HG03280 (cell line): ENCODE results near the gene CIAO2A.
"Not testable (repeated sequence)": the region's sequence is repeated elsewhere in the genome, so short reads cannot be mapped to it uniquely, and the experiment has no call there.

Experiments used
- ATAC-seq: cut with Tn5 transposase; IDR thresholded peaks from one replicate; pipeline ENCODE4 v1.9.1; 2021; ENCODE audit warnings: mild to moderate bottlenecking, moderate library complexity; ENCODE audit not compliant: unreplicated experiment

CIAO2A gene, protein sequence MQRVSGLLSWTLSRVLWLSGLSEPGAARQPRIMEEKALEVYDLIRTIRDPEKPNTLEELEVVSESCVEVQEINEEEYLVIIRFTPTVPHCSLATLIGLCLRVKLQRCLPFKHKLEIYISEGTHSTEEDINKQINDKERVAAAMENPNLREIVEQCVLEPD

DNA sequence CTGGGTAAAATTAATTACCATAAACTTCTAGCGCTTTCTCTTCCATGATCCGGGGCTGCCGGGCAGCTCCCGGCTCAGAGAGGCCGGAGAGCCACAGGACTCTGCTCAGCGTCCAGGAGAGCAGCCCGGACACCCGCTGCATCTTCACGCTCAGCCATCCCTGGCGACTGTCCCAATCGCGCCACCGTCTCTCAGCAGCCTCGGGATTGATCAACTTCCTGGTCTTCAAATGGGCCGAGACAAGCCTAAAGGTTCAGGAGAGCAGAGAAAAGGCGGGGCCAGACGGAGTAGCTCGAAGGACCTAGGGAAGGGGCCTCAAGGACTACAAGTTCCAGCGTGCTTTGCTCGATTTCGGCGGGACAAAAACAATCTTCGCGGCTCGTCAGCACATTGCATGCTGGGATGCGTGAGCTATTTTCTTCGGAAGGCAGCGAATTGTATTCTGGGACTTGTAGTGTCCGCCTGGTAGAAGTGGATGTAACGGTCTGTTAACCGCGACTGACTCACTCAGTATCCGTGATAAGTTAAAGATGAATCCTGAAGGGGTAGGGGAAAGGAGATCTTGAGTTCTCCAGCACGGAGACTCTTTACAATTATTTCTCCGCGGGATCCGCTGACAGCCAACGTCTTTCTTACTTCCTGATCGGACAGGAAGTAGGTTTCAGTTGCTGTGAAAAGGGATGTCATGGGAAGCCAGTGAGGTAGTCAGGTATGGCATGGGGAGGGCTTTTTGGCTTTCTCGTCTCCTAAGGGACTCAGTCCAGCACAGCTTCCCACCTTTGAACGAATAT is at the start of gene CIAO2A:
Gene CIAO2A, minus strand, starts transcription at position 212 of the 791 bp plus-strand sequence. Its CDS starts 70 bp downstream, at position 142.
- peak; percentile 67 for ATAC-seq

DNA sequence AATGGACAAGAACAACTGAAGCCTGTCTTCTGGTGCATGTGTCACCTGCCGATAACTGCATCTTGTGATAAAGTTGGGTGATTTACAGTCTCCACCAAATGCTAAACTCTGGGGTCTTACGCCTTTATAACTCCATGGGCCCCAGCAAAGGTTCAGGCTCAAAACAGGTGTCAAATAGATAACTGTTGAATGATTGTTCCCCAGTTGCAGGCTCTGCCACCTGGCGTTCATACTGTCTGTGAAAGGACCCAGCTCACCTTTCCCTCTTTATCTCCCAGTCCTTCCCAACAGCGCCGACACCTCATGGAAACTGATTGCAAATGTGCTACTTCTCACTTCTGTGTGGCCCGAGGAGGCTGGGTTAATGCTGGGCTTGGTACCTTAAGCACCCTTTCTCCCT is 49.6 kb upstream of the CIAO2A start:
- no peak for ATAC-seq

DNA sequence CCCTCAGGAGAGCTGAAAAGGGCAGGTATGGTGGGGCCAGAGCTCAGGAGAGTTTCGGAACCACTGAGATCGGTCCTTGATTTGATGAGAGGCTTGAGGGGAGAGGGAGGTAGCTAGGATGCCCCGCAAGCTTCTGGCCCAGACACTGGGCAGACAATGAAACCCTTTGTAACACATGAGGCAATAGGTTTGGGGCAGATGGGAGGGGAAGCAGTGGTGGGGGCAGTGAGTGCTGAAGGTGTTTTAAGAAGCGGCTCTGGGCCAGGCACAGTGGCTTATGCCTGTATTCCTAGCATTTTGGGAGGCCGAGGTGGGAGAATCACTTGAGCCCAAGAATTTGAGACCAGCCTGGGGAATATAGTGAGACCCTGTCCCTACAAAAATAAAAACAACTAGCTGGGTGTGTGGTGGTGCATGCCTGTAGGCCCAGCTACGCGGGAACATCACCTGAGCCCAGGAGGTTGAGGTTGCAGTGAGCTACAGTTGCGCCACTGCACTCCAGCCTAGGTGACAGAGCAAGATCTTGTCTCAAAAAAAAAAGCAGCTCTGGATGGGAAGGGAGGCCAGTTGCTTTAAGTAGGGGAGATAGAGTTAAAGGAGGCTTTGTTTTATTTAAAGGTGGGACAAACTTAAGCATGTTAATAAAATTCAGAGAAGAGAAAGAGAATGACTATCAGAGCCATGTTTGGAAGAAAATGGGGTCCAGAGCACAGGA is 48.3 kb upstream of the CIAO2A start:
- ATAC-seq: no peak

DNA sequence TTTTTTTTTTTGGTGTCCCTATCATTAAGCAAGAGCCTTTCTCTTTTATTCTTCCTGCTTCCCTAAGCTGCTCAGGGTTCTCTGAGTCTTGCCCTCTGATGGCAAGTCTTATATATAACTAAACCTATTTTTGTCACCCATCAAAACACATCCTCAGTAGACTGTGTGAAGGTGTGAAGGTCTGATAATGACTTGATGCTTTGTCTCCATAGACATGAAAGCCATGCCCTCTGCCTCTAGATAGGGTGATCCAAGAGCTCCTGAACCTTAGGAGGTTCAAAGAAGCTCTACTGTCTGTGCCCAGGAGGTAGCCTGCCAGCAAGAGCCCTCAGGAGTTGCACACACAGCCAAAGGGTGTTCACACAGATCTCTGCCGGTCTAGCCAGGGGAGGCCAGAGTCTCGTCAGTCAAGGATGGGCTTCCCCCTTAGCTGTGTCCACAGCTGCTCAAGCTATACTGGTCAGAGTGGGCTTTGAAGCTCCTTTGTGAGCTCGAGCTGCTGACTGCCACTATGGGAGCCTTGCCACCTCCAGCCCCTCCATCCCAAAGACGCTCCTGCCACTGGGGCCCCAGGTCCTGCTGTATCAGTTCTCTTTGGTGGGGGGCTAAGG is 44.8 kb upstream of the CIAO2A start:
- ATAC-seq: no peak

DNA sequence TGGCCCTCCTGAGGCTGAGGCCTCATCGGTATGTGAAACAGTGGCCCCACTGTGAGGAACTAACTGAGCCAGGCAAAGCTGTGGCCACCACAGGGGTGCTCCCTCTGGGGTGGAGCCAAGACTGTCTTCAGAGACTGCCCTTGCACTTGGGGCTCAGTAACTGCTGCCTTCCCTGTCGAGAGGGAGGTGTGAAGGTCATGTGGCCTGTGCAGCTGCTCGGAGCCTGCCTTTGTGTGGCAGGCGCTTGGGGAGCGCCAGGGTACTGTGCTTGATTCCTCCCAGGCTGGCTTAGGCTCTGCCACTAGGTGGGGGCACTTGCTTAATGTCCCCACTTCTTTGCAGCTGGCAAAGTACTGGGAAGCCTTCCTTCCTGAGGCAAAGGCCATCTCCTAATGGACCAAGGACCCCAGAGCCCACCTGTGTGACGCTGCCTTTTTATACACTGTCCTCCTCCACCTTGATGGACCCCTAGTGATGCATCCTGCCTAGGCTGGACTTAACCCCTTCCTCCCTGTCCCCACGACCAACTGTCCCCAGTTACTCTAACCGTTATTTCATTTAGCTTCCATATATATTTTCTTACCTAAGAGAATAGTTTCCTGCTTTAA is 43.7 kb upstream of the CIAO2A start:
- no peak for ATAC-seq

DNA sequence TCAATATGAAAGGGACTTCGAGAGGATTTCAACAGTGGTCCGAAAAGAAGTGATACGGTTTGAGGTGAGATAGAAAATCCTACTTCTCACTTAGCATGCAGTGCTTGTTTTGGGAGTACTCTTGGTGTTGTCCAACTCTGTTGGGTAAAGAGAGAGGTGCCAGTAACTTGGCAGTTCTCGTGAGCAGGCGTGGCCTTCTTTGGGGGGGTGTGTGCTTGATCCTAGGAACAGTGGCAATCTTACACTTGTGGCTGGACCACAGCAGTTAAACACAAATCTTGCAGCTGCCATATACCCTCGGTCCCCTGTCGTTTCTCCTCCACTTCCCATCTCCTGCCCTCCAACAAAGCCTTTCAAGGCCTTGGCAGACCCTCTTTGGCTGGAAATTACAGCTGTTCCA is 42.7 kb upstream of the CIAO2A start:
- ATAC-seq: no peak

DNA sequence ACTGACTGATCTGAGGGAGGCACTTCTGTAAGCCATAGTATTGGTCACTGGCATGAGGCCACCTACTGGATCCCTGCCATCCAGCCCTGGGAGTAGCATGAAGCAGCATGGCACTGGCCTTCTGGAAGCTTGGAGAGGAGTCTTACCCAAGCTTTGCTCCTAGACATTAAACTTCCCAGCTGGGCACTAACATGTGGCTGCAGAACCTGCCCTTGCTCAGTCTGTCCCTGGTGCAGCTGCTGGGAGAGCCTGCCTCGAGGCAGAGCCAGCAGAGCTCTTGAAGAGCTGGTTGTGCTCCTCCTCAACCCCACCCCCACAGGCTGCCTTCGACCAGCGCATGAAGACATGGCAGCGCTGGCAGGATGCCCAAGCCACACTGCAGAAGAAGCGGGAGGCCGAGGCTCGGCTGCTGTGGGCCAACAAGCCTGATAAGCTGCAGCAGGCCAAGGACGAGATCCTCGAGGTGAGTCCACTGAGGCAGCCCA is 40.7 kb upstream of the CIAO2A start:
- ATAC-seq: no peak

DNA sequence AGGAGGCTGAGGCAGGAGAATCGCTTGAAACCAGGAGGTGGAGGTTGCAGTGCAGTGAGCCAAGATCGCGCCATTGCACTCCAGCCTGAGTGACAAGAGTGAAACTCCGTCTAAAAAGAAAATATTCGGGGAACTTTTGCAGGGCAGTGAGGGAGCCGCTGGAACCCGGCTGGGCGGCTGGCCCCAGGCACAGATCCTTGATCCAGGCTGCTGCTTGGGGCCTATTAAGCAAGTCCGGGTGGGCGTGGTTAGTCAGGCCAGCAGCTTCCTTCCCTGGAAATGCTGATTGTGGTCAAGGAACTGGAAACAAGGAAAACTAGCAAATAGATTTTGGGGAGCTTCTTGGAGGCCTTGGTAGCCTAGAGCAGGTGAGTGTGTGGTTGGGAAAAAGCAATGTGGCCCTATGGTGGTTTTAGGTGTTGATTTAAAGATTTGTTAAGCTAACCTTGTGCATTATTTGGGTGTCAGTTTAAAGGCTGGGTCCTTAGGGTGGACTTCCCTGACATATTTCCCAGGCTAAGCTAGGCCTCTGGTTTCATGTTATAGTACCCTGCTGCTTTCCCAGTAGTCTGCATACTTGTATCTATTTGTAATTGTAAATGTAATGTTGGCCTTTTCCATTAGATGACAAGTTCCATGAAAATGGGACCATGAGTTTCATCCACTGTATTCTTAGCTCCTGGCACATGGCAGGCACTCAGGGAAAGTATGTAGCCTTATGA is 40.1 kb upstream of the CIAO2A start:
- ATAC-seq: no peak

DNA sequence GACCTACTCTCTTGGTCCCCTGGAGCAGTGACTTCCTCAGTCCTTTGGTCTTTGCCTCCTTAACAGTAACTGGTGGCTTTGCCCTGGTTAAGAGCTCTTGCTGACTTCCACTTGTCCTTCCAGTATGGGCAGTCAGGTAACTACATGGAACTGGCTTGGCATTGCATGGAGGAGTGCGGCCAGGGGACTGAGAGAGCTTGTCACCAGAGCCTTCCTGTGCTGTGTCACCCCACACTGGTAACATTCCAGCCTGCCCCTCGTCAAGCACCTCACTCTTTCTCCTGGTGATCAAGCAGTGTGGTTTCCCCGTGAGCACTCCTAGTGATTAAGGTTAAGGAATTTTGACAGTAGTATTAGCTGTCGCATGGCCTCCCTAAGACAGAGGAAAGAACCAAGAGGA is 38.6 kb upstream of the CIAO2A start:
- ATAC-seq: no peak

DNA sequence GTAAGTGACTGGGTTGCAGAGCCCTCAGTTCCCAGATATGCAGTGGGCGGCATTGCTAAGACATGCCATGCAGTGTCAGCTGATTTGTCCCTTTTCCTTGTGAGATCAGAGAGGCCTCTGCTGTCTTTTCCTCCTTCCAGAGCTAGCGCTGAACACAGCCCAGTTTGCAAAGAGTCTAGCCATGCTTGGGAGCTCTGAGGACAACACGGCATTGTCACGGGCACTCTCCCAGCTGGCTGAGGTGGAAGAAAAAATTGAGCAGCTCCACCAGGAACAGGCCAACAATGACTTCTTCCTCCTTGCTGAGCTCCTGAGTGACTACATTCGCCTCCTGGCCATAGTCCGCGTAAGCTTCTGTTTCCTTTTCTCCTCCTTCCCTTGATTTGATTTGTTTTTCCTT is 37.9 kb upstream of the CIAO2A start:
- no peak for ATAC-seq

DNA sequence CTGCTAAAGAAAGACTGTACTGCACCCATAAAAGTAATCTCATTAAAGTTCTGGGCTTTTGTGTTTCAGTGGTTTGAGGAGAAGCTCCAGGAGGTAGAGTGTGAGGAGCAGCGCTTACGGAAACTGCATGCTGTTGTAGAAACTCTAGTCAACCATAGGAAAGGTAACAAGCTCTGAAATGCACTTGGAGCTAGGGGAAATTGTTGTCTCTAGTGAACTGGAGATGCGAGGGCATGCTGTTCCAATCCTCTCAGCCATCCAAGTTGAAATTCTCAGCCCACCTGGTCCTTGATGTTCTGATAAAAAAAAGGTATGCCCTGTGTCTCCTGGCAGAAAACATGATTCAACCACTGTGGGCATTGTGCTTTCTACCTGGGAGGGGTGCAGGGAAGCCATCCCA is 36.5 kb upstream of the CIAO2A start:
- no peak for ATAC-seq

DNA sequence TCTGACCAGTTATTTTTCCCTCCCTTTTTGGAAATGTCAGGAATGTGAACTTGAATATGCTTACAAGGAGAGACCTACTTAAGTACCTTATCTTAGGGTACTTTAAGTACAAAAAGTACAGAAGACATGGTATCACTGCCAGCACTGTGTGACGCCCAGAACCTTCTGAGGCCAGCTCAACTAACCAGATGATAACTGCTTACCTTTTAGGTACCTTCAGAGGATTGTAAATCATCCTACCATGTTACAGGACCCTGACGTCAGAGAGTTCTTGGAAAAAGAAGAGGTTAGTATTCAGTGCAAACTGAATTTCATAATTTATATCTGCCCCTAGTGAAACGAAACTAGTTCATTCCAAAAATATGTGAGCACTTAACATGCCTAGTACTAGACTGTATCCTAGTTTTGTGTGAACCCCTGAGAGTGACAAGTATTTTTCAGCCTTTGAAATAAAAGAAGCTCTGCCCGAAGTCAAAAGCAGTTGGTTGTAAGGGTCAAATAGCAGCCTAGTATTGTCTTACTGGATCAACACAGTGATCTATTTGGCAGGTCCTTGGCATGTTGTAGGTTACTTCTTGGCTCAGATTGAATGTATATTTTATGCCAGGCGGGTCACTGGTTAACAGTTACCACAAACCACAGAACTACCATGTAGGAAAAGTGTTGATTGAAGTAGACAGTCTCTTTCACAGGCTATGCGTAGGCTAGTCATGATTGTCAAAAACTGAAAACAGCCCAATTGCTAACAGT is 34.1 kb upstream of the CIAO2A start:
- no peak for ATAC-seq

DNA sequence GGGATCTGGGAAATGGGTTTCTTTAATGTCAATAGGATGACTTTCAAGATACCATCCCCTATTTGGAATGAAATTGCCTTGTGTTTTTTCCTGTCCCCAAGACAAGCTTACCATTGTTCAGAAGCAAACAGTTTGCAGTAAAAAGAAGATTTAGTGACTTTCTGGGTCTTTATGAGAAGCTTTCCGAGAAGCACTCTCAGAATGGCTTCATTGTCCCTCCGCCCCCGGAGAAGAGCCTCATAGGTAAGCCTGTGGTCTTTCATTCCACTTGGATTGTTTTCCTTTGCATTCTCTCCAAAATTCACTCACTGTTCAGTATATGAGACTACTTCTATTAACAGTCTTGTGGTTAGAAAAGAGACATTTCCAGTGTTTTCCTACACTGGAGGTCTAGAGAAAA is 32.3 kb upstream of the CIAO2A start:
- no peak for ATAC-seq

DNA sequence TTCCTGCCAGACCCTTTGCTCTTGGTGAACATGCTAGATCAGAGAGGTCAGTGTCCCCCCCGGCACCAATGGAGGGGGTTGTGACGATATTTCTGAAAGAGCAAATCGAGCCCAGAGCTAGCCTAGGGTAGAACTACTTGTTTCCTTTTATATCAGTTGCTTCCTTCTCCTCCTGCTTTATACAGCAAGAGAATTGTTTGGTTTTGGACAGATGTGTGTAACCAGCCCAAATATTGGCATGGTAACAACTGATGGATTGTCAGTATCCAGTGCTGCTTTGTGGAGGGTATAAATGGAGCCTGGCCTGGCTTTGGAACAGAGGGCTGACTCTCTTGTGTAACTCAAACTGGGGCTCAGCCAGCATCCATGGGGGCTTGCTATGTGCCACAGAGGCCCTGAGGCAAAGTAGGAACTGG is 29.3 kb upstream of the CIAO2A start:
- no peak for ATAC-seq

DNA sequence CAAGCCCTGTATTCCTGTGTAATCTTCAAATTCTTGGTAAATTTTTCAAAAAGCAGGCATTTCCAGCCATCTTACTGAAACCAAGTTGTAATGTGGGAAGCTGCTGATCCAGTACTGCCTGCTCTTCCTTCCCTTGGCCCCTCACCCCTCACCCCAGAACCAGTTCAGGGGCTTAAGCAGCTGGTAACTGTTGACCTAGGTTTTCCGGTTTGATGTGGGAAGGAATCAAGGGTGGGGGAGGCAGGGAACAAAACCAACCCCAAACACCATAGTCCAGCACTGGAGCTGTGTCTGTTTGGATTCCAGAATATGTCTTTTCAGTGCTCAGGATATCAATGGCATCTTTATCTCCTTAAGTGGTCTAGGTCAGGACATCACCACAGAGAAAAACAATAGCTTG is 28.8 kb upstream of the CIAO2A start:
- ATAC-seq: no peak

DNA sequence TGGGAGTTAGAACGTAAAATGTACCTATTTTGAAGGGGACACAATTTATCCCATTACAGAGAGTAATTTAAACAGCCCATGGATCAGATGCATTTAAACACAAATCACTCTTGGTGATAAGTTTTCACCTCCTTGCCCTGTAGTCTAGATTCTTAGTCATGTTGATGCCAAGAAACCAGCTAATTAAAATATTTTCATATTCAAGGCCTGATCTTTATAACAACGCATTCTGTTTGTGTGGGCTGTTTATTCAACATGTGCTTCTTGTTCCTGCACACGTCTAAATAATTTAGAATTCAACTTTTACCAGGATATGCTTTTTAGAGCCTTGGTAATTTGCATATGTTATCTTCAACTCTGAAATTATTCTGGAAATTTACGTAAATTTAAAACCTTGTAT is 28.0 kb upstream of the CIAO2A start:
- ATAC-seq: no peak

DNA sequence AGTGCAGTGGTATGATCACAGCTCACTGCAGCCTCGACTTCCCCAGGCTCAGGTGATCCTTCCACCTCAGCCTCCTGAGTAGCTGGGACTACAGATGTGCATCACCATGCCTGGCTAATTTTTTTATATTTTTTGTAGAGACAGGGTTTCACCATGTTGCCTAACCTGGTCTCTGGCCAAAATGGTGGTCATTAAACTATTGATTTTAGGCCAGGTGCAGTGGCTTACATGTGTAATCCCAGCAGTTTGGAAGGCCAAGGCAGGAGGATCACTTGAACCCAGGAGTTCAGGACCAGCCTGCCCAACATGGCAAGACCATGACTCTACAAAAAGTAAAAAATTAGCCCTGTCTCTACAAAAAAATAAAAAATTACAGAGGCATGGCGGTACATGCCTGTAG is 26.7 kb upstream of the CIAO2A start:
- not testable (repeated sequence) for ATAC-seq

DNA sequence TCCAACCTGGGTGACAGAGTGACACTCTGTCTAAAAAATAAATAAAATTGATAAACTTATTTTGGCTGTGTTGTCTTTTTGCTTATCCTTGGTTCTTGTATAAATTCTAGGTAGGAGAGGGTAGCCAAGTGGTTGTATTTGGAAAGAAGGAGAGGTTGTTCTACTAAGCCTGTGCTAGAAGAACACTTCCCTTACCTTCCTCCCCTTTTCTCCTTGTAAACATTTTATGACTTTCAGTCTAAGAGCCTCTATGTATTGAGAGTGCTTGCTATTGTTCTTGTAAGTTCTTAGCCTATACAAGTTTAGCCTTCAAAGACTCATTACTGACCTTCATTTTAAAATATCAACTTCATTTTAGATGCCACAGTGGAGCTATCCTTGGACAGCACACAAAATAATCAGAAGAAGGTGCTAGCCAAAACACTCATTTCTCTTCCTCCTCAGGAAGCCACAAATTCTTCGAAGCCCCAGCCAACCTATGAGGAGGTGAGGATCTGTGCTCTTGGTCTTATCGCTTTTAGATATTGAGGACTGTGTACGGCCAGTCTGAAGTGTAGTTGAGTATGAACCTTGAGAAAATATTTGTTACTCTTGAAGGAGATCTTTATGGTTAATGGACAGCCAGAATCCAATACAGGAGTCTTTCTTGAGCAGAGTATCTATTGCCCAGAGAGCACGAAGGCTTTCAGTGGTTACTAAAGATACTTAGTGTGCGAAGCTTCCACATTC is 24.3 kb upstream of the CIAO2A start:
- ATAC-seq: no peak

DNA sequence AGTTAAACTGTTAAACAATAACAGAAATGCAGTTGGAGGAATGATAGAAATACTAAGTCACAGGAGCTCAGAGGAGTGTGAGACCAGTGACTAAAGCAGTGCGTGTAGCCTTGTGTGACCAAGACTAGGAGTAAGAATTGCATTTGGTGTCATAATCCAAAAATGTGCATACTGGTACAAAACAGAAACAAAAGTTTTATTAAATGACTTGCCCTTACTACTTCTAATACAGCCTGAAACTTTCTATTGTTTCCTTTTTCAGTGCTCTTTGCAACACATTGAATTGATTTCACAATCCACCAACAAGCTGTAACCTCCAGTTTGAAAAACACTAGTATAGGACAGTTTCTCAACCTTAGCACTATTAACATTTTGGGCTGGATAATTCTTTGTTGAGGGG is 19.3 kb upstream of the CIAO2A start:
- ATAC-seq: no peak
